ENCODE measurements around the gene UBE2F.

GRCh38 chr2:238053191-238053776 lies 86.5 kb downstream of the UBE2F start:
- TF ChIP-seq TAF1 (IDR thresholded peaks at IDR 0.05; ENCODE audit: low read depth, low read length): no peak
- no peak for TF ChIP-seq POLR2A (IDR thresholded peaks at IDR 0.05; ENCODE audit: low read depth, low read length)
- TF ChIP-seq PAX5 (IDR thresholded peaks at IDR 0.05; ENCODE audit: insufficient read depth, low read length, severe bottlenecking): no peak
- TF ChIP-seq POLR2AphosphoS5 (IDR thresholded peaks at IDR 0.05; ENCODE audit: low read depth, low read length): no peak
- TF ChIP-seq SPI1 (IDR thresholded peaks at IDR 0.05; ENCODE audit: low read depth, low read length): no peak
- no peak for TF ChIP-seq POU2F2 (IDR thresholded peaks at IDR 0.05; ENCODE audit: low read depth, low read length)
